Hindlimb muscle (tissue), 1 donor: ENCODE data around the gene TH. TPM values are rescaled to one million over a fixed set of nuclear protein-coding genes. Genes with fewer than 3 reads are reported as not detected.

Experiments
- DNase-seq: peaks from one replicate; pipeline ENCODE4 v3.0.0-alpha.2; 2013
- polyA plus RNA-seq: library from polyadenylated mRNA; unstranded; fragments of 120-200 nt; gene quantifications from one replicate; pipeline ENCODE4 v1.2.1, GENCODE V29; 2013; ENCODE audit not compliant: insufficient read length

Gene TH
- polyA plus RNA-seq, 1 donor, result 0.66 TPM

GRCh38 chr11:2158296-2158737, 13.3 kb downstream of the TH start:
- DNase-seq, result no peak

GRCh38 chr11:2157294-2158040, 14.1 kb downstream of the TH start:
- no peak for DNase-seq

- DNase-seq, result peak; percentile 63
These were observed 15.0 kb downstream of the TH start for GRCh38 chr11:2156416-2157182.

- DNase-seq, result no peak
These were observed 16.1 kb downstream of the TH start for GRCh38 chr11:2155511-2155910.

GRCh38 chr11:2154889-2155288, 16.7 kb downstream of the TH start:
- DNase-seq, result no peak

- no peak for DNase-seq
These were observed 17.4 kb downstream of the TH start for GRCh38 chr11:2154195-2154585.

- no peak for DNase-seq
These were observed 17.9 kb downstream of the TH start for GRCh38 chr11:2153581-2154194.

- DNase-seq, result peak; percentile 83
These were observed 19.9 kb downstream of the TH start for GRCh38 chr11:2151500-2152257.

GRCh38 chr11:2149864-2150847, 21.5 kb downstream of the TH start:
- DNase-seq, result peak; percentile 60

GRCh38 chr11:2149460-2149859, 22.2 kb downstream of the TH start:
- DNase-seq, result peak; percentile 43

GRCh38 chr11:2148595-2148994, 23.0 kb downstream of the TH start:
- peak; percentile 55 for DNase-seq

- DNase-seq, result no peak
These were observed 24.2 kb downstream of the TH start for GRCh38 chr11:2147391-2147790.

- no peak for DNase-seq
These were observed 25.6 kb downstream of the TH start for GRCh38 chr11:2146051-2146450.

GRCh38 chr11:2144544-2145248, 26.9 kb downstream of the TH start:
- DNase-seq, result no peak

GRCh38 chr11:2143799-2144543, 27.6 kb downstream of the TH start:
- peak; percentile 50 for DNase-seq

- DNase-seq, result no peak
These were observed 28.2 kb downstream of the TH start for GRCh38 chr11:2143477-2143798.

- no peak for DNase-seq
These were observed 28.8 kb downstream of the TH start for GRCh38 chr11:2142762-2143202.

- no peak for DNase-seq
These were observed 29.3 kb downstream of the TH start for GRCh38 chr11:2142300-2142759.

- no peak for DNase-seq
These were observed 30.9 kb downstream of the TH start for GRCh38 chr11:2140411-2141400.
